GM19455 (cell line): Measurements from ENCODE around the gene MTA3.
"Not testable (repeated sequence)": the region's sequence is repeated elsewhere in the genome, so short reads cannot be mapped to it uniquely, and the experiment has no call there.

Experiments used
- ATAC-seq: cut with Tn5 transposase; IDR thresholded peaks from one replicate; pipeline ENCODE4 v1.9.1; 2021; ENCODE audit not compliant: unreplicated experiment

MTA3 gene

DNA sequence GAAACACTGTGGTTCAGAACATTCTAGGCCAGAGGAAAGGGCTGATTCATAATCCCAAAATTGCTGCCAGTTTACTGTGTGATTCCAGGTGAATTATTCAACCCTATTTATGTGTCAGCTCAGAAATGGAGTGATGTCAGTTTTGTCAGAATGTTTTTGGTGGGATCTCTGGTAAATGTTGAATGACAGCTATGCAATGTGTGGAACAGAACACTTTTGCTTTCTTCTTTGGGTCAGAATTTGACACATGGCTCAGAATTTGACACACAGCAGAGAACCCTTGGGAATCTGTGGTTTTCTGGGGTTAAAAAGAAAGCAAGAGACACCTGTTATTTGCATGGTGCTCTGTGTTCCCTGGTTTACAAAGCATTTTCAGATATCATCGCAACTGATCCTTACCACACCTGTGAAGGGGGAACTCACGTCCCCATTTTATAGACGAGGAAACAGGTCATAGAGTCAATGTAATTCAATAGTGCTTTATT, 1.6 kb upstream of the MTA3 start:
- no peak for ATAC-seq

DNA sequence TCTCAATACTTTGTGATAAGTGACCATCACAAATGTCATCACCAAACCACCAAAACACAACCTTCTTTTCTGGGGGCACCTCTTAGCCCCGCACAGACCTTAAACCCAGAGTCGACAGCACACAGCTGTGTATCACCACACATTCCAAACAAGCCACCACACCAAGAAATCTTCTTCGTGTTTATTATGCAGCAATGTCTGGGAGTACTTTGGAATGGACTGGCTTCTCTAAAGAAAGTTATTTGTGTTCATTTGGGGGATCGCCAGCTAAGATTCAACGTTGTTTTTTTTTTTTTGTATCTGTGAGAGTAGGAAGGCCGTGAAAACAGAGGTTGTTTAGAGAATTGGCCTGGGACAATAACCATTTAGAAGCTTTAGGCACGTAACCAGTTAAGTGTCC, 1.1 kb upstream of the MTA3 start:
- ATAC-seq = no peak

- ATAC-seq = peak; percentile 70
Measured at GRCh38 chr2:42567806-42568400, 529 bp upstream of the MTA3 start.

DNA sequence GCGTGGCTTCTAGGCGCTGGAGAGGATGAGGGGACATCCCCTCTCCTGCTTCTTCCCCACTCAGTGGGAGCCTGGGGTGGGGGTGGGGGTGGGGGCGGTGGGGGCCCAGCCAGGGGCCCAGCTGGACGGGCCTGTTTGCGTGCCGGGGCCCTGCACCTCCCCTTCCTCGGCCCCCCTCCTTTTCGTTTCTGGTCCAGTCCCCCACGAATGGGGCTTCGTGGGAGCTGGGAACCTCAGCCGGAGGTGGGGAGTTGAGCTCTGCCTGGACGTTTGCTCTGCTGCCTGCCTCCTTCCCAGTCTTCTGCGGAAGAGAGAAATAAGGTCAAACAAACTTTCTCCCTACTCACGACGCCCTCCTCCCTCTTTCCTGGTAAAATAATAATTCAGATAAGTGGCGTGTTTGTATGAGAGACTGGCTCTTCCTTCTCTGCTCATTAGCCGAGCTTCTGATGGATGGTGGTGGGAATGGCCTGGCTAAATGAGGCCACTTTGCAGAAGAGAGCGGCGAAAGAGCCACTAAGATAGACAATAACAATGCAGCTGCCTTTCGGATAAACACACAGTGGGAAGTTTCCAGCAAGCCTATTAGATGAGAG, 782 bp downstream of the MTA3 start:
- no peak for ATAC-seq

DNA sequence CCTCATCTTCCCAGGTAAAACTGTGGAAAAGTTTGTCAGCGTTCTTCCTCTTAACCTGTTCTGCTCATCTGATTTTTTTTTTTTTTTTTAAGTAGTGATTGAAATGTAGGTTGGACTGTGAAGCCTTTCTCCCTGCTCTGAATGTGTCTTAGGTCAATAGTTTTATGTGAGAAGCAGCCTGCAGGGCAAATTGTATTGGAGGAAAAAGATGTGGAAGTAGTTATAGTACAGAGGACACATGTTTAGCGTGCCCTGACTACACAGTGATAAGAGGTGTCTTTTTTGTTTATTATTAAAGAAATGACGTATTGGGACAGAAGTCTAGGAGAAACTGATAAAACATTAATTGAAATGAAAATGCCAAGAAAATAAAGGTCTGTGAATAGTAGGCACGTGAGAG, 1.5 kb downstream of the MTA3 start:
- ATAC-seq = no peak

- no peak for ATAC-seq
Measured at GRCh38 chr2:42572297-42573081, 4.1 kb downstream of the MTA3 start.

DNA sequence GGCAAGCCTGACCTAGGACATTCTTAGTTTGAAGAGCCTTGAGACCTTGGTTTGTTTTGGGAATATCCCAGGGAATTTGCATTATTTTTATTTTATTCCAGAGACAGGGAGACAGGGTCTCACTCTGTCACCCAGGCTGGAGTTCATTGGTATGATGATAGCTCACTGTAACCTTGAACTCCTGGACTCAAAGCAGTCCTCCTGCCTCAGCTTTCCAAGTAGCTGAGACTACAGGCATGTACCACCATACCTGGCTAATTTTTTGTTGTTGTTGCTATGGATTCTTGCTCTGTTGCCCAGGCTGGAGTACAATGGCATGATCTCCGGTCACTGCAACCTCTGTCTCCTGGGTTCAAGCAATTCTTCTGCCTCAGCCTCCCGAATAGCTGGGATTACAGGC, 4.8 kb downstream of the MTA3 start:
- ATAC-seq = no peak

DNA sequence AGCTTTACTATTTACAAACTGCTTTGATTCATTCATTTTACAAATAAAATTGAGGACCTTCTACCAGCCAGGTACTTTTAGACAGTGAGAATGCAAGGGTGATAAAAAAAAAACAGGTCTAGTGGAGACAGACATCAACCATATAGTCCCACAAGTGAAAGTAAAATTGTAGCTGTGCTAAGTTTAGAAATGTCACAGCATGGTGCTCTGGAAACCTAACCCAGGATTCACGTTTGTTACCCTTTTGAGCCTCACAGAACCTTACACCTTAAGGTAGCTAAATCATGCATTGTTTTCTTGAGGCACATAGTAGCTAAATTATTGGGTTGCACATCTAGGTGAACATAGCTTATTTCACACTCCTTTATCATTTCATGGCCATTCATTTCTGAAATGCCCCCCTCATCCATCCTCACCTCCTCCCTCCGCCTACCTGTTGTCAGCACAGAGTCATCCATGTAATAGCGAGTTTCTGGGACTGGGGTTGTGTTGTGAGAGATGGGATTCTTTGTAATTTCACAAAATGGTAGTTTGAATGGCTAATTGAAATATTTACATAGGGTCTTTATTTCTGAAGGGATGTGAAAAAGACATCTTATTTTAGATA, 7.1 kb downstream of the MTA3 start:
- no peak for ATAC-seq

DNA sequence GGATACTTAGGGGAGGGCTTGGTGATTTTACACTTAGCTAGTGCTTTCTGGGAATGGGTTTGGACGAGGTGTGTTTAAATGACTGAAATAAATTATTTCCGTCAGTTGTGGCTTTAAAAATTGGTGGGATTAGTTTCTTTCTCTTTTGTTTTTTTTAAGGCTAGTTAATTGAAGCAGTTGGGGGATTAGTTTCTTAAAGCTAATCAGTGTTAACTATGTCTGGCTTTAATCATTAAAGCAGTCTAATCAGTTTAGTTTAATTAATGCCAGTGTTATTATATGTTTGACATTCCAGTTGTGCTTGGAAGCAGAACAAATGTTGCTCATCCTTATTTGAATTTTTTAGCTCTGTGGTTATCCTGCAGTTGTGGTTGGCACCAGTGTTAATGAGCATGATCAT, 10.2 kb downstream of the MTA3 start:
- no peak for ATAC-seq

- no peak for ATAC-seq
Measured at GRCh38 chr2:42581257-42581656, 12.8 kb downstream of the MTA3 start.

DNA sequence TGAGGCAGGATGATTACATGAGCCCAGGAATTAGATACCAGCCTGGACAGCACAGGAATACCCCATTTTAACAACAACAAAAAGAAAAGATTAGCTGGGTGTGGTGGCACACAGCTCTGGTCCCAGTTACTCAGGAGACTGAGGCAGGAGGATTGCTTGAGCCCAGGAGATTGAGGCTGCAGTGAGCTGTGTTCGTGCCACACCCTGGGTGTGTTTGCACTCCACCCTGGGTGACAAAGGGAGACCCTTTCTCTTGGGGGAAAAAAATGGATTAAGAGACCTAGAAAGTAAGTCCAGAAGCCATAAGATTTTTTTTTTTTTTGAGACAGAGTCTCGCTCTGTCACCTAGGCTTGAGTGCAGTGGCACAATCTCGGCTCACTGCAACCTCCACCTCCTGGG, 16.2 kb downstream of the MTA3 start:
- ATAC-seq = not testable (repeated sequence)

DNA sequence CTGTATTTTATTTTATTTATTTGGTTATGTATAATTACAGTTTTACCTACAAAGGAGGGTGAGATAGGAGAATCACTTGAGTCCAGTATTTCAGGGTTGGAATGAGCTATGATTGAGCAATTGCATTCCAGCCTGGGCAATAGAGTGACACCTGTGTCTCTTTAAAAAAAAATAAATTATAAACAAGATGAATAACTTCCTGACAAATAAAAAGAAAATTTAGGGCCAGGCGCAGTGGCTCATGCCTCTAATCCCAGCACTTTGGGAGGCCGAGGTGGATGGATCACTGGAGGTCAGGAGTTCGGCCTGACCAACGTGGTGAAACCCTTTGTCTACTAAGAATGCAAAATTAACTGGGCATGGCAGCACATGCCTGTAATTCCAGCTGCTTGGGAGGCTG, 17.3 kb downstream of the MTA3 start:
- ATAC-seq = no peak

DNA sequence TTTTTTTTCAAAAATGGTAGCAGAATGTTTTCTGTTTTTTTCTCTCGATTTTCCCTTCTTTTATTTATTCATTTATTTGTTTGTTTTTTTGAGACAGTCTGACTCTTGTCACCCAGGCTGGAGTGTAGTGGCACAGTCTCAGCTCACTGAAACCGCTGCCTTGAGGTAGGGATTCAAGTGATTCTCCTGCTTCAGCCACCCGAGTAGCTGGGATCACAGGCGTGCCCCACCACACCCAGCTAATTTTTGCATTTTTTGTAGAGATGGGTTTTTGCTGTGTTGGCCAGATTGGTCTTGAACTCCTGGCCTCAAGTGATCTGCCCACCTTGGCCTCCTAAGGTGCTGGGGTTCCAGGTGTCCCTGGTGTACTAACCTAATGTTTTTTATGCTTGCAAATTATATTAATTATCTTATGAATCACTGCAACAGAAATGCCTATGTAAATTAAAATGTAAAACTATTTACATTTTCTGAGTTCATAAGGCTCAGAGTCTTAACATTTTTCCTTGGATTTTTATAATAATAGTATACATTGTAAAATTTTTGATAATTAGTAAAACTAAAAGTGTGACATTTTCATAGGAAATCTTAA, 19.2 kb downstream of the MTA3 start:
- no peak for ATAC-seq

DNA sequence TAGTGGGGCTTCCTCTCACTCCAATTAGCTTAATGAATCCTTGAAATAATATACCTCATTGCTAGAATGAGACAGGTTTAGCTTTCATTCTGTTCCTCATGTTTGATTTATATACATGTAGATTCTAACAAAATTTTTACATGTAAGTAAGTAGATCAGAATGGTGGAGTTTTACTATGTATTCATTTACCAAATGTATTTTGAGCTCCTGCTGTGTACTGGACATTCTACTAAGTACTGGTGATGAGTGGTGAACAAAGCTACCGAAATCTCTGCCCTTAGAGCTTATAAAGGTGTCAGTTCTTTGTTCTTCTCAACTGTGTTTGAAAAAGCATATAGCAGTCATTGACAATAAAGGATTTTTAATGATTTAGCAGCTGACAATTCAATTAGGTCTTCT, 19.7 kb downstream of the MTA3 start:
- ATAC-seq = no peak

- ATAC-seq = no peak
Measured at GRCh38 chr2:42590176-42590575, 21.7 kb downstream of the MTA3 start.

GRCh38 chr2:42593282-42593681, 24.9 kb downstream of the MTA3 start:
- no peak for ATAC-seq

DNA sequence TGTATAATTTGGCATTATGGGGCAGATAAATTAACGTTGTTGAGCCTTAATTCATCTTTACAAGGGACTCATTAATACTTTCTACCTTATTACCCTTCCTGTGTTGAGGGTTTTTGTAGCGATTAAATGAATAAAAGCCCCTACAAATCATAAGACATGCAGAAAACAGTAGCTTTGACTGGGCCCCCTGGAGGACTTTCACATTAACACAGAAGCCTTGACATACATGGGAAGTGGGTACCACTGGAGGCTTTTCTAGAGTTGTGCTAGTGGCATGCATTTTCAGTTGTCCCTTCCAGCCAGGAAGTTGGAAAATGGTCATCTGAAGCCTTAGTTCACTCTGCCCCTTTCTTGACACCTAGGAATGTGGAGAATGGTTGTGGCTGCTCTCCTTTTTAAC, 30.2 kb downstream of the MTA3 start:
- ATAC-seq = no peak

- no peak for ATAC-seq
Measured at GRCh38 chr2:42601076-42601475, 32.6 kb downstream of the MTA3 start.

DNA sequence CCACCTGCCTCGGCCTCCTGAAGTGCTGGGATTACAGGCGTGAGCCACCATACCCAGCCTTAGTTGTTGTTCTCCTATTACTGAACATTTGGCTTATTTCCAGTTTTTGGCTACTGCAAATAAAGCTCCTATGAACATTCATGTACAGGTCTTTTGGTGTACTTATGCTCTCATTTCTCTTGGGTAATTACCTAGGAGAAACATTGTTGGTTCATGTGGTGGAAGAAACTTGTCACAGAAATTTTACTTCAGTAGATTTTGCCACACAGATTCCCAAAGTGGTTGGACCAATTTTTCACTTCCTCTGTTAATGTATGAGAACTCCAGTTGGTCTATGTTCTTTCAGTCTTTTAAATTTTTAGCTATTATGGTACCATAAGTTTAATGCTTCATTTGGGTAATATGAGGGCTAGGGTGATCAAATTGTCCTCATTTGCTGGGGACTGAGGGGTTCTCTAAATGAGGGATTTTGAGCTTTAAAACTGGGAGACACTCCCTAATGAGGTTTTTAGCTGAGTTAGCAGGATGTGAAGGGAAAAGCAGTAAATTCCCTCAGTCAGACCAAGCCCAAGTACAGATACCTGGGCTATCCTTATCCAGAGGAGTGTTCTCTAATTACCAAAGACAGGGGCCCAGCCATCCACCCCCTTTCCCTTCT, 33.9 kb downstream of the MTA3 start:
- ATAC-seq = no peak

GRCh38 chr2:42602876-42603219, 34.4 kb downstream of the MTA3 start:
- no peak for ATAC-seq

GRCh38 chr2:42604341-42604867, 36.0 kb downstream of the MTA3 start:
- ATAC-seq = not testable (repeated sequence)
